Measurements from ENCODE around the gene MEP1B.
A peak's percentile ranks its signal among the peaks of the same experiment; 100 is the strongest.
"Not testable (repeated sequence)": the region's sequence is repeated elsewhere in the genome, so short reads cannot be mapped to it uniquely, and the experiment has no call there.

Gene MEP1B

DNA sequence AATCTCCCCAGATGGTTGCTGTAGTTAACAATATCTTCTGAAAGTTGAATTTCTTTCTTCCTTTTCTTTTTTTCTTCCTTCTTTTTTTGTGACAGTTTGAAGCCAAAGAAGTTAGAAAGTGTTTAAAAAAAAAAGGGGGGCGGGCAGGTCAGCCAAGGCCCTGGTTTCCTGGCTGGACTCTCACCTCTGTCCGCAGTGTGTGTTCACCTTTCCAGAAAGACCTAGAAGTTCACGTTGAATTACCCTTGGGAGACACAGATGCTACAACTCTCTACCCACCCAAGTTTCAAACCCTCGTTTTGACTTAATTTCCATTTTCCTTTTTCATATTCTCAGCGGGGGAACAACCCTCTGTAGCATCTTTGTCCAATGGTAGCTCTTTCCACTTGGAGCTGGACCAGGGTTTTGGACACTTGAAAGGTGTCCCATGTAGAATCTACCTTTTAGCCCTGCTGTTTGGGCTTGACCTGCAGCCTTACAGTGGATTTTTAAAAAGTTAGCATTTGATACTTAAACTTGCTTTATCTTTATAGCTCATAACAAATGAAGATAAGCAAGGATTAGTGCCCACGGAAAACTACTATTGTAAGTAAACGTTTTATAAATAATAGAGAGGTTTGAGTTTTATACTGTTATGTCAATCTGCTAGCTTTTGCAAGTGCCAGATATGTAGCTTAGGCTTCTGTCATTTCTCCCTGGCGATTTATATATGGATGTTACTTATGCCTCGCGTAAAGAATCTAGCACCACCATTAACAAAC lies 20.0 kb downstream of the MEP1B start:
- no peak for DNase-seq (ENCODE audit: low spot score)

GRCh38 chr18:32213693-32214092 lies 23.9 kb downstream of the MEP1B start:
- no peak for DNase-seq (ENCODE audit: low spot score)

DNA sequence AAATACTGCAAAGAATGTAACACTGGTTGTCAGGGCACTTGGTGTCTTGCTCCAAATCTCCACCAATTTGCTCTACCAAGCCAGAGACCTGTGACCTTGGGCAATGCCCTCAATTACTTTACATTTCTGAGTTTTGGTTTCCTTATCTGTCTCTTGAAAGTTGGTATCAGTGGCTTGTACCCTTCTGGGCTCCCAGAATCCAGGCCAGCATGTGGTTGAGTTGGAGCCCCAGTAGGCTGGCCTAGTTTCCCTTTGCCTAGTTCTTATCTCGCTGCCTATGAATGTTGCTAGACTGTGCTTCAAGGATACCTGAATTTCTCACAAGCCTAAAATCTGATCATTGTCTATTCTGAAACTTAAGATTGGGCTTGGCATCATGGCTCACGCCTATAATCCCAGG lies 26.6 kb downstream of the MEP1B start:
- DNase-seq (ENCODE audit: low spot score), result no peak

DNA sequence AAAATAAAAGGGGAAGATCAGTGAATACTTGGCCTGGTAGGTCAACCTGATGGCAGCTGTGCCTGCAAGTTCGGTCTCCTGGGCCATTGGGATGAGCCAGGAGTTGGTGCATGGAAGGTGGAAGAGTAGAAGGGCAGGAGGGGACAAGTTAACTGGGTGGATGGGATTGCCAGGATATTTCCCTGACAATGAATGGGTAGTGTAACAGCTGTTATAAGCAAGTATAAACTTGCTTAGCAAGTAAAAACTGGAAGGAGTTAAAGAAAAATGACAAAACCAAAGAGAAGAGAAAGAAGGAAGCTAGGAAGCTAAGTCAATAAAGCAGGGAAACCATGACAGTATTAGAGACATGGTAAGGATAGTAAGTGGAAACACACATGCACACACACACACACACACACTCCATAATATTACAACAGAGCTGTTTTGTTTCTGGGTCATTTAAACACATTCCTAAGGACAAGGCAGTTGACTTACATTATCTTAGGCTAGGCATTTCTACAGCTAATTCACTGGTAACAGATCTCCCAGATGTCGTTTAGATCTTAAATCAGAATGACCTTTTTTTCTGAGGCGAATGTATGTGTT lies 29.7 kb downstream of the MEP1B start:
- DNase-seq (ENCODE audit: low spot score), result no peak

- not testable (repeated sequence) for DNase-seq (ENCODE audit: low spot score)
Measured at GRCh38 chr18:32233348-32233747, 43.5 kb downstream of the MEP1B start.

DNA sequence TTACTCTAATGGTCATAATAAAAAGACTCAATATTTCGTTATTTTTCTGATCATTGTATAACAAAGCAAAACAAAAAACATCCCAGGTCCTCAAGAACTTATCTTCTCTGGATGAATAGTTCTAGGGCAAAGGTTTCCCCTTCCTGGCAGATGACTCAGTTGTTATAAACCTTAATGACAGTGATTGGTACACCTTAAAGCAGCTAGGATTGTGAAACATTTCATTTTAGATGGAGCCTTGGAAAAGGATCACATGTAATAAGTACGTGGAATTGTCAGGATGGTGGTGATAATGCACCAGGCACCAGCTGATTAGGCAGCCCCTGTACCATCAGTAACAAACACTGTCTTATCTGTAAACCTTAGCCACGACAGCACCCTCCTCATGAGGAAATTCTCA lies 47.2 kb downstream of the MEP1B start:
- no peak for DNase-seq (ENCODE audit: low spot score)

DNA sequence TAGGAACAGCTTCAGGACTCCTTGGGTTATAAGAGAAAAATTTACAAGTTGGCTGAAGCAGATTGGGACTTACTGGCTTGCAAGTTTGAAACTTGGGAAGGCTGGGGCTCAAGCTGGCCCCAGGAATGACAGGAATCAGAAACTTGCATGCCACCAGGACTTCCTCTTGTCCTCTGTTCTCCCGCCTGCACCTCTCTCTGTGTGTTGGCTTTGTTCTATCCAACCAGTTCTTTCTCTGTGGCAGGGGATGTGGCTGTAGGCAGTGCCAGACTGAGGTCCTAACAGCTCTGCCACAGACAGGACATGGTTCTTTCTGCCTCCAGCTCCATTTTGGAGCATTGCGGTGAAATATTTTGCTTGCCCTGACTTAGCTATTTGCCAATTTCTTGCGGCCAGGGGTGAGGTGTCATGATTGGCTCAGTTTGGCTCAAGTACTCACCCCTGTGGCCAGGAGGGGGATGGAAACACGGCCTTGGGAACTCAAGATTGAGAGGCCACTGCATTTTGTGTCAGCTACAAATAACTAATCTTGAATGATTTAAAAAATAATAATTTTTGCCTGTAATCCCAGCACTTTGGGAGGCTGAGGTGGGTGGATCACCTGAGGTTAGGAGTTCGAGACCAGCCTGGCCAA lies 48.9 kb downstream of the MEP1B start:
- no peak for DNase-seq (ENCODE audit: low spot score)

GRCh38 chr18:32242395-32242794 lies 52.6 kb downstream of the MEP1B start:
- no peak for DNase-seq (ENCODE audit: low spot score)

GRCh38 chr18:32243358-32243757 lies 53.5 kb downstream of the MEP1B start:
- peak; percentile 70 for DNase-seq (ENCODE audit: low spot score)

- DNase-seq (ENCODE audit: low spot score), result no peak
Measured at GRCh38 chr18:32244881-32245280, 55.0 kb downstream of the MEP1B start.

- no peak for DNase-seq (ENCODE audit: low spot score)
Measured at GRCh38 chr18:32249147-32249929, 59.5 kb downstream of the MEP1B start.

DNA sequence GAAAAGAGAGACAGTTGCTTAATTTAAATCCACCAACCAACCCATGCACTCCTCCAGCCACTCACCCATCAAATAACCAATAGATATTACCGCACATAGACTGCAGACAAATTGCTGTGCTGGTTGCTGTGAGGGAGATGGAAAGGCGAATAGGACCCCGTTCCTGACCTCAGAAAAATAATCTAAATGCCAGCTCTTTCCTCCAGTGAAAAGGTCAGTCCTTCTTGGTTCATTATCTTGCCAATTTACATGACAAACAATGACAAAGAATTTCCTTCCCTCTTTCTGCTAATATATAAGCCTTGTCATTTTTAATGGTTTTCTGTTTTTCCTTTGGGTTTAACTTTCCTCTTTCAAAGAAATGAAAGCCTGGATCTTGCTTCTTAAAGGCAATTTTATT lies 61.6 kb downstream of the MEP1B start:
- no peak for DNase-seq (ENCODE audit: low spot score)

GRCh38 chr18:32252141-32252860 lies 62.5 kb downstream of the MEP1B start:
- no peak for DNase-seq (ENCODE audit: low spot score)

DNA sequence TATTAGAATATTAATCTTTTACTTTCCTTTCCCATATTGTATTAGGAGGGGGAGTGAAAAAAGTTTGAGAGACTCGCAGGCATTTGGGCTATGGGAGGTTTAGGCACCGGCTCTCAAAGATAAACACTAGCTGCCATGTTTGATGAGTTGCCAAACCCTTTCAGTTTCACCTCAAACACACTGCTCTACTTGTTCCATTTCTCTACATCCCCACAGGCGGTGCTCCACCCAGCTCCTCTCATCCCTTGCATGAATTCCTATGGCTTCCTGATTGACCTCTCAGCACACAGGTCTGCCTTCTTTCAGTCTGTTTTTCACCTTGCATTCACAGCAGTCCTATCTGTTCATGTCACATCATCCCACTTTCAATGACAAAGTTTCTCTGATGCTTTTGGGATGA lies 65.7 kb downstream of the MEP1B start:
- DNase-seq (ENCODE audit: low spot score), result no peak

DNA sequence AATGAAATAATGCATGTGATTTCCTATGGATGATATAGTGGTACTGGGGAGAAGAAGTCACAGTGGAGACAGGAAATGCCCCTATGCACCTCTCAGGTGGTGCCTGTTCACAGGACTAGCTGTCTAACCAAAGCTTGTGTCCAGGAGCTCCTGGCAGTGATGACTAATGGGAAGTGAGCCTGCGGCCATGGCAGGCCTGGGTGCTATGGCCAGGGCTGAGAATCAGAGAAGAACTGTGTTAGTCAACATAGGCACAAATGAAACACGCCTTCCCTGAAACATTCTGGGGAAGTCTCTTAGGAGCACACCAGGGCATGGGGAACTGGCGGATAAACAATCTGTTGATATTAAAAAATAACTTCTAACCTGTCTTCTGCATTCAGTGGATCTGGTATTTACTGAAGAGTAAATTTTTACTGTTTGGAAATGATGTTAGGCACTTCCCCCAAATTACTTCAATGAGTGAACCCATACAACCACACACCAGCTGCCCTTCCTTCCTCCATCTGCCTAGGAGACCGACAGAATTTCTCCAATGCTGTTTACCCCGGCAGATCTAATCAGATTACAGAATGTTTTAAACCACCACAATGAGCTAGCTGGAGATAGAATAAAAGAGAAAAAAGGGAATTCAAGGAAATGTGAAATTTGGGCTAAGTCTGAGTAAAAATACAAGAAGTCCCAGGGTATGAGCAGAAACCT lies 67.4 kb downstream of the MEP1B start:
- DNase-seq (ENCODE audit: low spot score), result no peak

DNA sequence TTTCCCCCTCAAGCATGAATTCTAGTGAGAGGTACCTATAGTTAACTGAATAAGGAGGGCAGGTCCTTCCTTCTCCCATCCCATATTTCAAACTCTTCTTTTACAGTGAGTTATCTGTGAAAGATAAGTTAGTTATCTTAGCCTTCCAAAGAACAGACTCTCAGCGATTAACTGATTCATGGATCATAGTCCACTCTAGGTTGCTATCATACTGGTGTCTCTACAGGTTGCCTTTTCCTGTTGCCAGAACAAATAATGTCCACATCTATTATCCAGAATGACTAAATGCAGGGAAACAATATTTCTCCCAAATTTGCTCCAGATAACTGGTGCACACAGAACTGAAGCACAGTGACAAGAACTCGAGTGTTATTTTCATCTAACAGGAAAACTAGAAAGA lies 68.3 kb downstream of the MEP1B start:
- no peak for DNase-seq (ENCODE audit: low spot score)

- DNase-seq (ENCODE audit: low spot score), result no peak
Measured at GRCh38 chr18:32258558-32259204, 68.8 kb downstream of the MEP1B start.

GRCh38 chr18:32259553-32259952 lies 69.7 kb downstream of the MEP1B start:
- DNase-seq (ENCODE audit: low spot score), result no peak

GRCh38 chr18:32261003-32261402 lies 71.2 kb downstream of the MEP1B start:
- no peak for DNase-seq (ENCODE audit: low spot score)

DNA sequence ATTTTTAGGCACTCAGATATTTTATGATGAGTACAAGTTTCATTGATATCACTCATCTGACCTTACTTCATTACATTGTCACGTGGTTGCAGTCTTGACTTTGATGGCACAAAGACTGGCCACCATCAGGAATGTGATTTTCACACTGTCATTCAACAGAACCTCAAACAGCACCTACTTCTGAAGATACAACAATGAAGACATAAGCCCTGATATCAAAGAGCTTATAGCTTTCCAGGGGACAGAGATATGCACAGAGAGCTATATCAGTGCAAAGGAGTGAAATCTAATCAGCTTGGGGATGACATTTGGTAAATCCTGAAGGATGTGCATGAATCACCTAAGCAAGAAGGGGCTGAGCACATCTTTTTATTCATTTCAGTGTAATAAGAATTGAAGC lies 72.3 kb downstream of the MEP1B start:
- no peak for DNase-seq (ENCODE audit: low spot score)

GRCh38 chr18:32264401-32264800 lies 74.6 kb downstream of the MEP1B start:
- DNase-seq (ENCODE audit: low spot score), result no peak
